DOHH2 (cell line): ENCODE results near the gene NXPE2.

ENCODE experiments used
- EZH2phosphoT487 ChIP-seq: fragments of 200-600 bp; sonication (generic); IDR thresholded peaks from 2 replicates; pipeline ENCODE4 v1.6.1; 2017; ENCODE audit warnings: borderline replicate concordance, mild to moderate bottlenecking, antibody characterized with exemption, low read length, moderate library complexity, mixed read lengths
- TF ChIP-seq, protein P1 (sequence below): fragments of 200-600 bp; sonication (generic); IDR thresholded peaks from one replicate; pipeline ENCODE4 v1.5.1; 2014; ENCODE audit warnings: antibody characterized with exemption, mild to moderate bottlenecking, low read depth, low read length; ENCODE audit not compliant: poor library complexity, severe bottlenecking

GRCh38 chr11:114713756-114714155, 35.4 kb downstream of the NXPE2 start:
- TF ChIP-seq, protein P1, sequence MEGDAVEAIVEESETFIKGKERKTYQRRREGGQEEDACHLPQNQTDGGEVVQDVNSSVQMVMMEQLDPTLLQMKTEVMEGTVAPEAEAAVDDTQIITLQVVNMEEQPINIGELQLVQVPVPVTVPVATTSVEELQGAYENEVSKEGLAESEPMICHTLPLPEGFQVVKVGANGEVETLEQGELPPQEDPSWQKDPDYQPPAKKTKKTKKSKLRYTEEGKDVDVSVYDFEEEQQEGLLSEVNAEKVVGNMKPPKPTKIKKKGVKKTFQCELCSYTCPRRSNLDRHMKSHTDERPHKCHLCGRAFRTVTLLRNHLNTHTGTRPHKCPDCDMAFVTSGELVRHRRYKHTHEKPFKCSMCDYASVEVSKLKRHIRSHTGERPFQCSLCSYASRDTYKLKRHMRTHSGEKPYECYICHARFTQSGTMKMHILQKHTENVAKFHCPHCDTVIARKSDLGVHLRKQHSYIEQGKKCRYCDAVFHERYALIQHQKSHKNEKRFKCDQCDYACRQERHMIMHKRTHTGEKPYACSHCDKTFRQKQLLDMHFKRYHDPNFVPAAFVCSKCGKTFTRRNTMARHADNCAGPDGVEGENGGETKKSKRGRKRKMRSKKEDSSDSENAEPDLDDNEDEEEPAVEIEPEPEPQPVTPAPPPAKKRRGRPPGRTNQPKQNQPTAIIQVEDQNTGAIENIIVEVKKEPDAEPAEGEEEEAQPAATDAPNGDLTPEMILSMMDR = no peak
- TF ChIP-seq EZH2phosphoT487 = no peak
